Left cardiac atrium (tissue), 4 donors: ENCODE results near the gene COMT. TPM values are rescaled to one million over a fixed set of nuclear protein-coding genes. Genes with fewer than 3 reads are reported as not detected.
A peak's percentile ranks its signal among the peaks of the same experiment; 100 is the strongest.
"Not testable (repeated sequence)": the region's sequence is repeated elsewhere in the genome, so short reads cannot be mapped to it uniquely, and the experiment has no call there.

Experiments
- ATAC-seq, 2 donors: fragments of 200-7000 bp; cut with Tn5 transposase; one replicate each; pipeline ENCODE4 v1.9.1; 2020; ENCODE audit warnings: mild to moderate bottlenecking in 2 of 2, moderate library complexity in 2 of 2
- DNase-seq: peaks from one replicate; pipeline ENCODE4 v3.0.0-alpha.2; 2020
- intact Hi-C, 2 donors: fragments of 100-400 bp; cut with DNase I; formaldehyde crosslinking; loops; one replicate each; pipeline versions ENCODE4 v1.14.1 to v1.15.1; 2022 to 2023
- total RNA-seq, 2 donors: library from RNA; stranded (reverse); fragmentation: NEBNext Ultra II Directional; extraction: Animal tissue kit (Norgen Biotek cat#: 25700); gene quantifications; one replicate each; pipeline ENCODE4 v1.2.1, GENCODE V29; 2021
- donor health status: DM: no; HTN: yes; CAD: no.
- donor health status: DM: no; HTN: yes; CAD: no; lungs with severe emphysema.
- donor health status: DM: yes; HTN: yes; CAD: no.
- donor health status: Dilated cardiomyopathy.

Gene COMT
- total RNA-seq, 2 donors from 2014 or later: 101 to 103 TPM

DNA sequence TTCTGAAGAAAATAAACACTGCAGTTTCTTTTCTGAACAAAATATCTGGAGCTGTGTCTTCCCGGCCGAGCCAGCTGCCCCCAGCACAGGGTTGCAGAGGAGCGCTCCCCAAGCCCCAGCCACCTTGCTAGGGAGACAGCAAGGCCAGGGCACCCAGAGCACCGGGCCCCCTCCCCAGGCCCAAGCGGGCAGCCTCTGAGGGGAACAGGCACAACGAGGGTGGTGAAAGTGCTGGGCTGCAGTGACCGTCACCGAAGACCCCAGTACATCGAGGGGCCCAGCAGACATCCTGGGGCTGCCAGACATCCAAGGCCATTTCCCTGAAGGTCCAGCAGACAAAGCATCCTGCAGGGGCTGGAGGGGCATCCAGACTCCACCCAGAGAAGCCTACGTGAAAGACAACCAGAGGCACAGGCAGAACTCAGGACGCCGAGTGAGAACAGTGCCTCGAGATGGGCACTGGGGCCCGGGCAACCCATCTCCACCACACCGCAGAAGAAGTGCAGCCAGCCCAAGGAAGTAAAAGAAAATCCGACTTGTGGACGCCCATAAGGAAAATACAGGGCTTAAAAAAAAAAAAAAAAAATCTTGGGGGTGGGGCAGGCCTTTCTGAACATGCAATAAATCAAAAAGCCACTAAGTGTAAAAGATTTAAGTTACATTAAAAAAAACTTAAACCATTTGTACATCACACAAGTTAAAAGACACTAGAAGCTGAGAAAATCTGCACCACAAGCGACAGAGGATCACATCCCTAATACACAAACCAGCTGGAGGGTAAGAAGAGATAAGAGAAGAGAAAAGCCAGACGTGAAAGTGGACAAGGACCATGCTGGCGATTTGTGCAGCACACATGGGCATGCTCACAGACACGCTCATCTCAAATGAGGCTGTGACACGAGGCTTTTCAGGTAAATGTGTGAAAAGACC, 36.0 kb upstream of the COMT start:
- intact Hi-C loops: no loop called here
- DNase-seq: no peak
- ATAC-seq: no peak

DNA sequence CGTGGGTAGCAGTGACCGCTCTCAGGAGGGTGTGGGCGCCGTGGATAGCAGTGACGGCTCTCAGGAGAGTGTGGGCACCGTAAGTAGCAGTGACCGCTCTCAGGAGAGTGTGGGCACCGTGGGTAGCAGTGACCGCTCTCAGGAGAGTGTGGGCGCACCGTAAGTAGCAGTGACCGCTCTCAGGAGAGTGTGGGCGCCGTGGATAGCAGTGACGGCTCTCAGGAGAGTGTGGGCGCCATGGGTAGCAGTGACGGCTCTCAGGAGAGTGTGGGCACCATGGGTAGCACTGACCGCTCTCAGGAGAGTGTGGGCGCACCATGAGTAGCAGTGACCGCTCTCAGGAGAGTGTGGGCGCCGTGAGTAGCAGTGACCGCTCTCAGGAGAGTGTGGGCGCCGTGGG, 34.7 kb upstream of the COMT start:
- intact Hi-C loops: not testable (repeated sequence)

DNA sequence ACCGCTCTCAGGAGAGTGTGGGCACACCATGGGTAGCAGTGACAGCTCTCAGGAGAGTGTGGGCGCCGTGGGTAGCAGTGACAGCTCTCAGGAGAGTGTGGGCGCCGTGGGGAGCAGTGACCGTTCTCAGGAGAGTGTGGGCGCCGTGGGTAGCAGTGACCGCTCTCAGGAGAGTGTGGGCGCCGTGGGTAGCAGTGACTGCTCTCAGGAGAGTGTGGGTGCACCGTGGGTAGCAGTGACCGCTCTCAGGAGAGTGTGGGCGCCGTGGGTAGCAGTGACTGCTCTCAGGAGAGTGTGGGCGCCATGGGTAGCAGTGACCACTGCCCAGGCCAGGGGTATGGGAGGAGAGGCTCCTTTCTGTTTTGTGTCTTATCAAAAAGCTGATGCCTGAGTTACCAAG, 33.7 kb upstream of the COMT start:
- DNase-seq, intact Hi-C loops, ATAC-seq: not testable (repeated sequence)

More for the DNA sequence above, 34.7 kb upstream of the COMT start:
- not testable (repeated sequence) for ATAC-seq, DNase-seq

DNA sequence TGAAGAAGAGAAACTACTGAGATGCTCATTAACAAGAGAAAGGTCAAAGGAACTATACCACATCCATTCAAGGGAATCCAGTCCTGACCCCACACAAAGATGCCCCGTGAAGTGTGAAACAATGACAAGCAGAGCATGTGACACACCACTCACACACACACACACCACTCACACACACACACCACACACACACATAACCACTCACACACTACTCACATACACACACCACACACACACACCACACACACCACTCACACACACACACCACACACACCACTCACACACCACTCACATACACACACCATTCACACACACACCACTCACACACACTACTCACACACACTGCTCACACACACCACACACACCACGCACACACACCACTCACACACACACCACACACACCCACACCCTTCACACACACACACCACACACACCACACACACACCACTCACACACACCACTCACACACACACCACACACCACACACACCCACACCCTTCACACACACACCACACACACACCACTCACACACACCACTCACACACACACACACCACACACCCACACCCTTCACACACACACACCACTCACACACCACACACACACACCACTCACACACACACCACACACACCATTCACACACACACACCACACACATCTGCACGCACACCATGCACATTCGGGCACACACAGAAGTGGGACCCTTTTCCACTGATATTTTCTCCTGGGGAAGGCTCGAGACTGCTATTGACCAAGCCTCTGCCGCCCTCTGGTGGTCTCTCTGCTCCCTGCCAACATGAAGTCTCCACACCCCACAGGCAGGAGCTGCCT, 32.0 kb upstream of the COMT start:
- DNase-seq (peak; percentile 89), ATAC-seq (peak; percentile 89 to 94)
- intact Hi-C loops: loop anchor here (1.0 to 2.0 kb wide), 2 partner anchors 179 kb away; no protein-coding TSS in a partner anchor

DNA sequence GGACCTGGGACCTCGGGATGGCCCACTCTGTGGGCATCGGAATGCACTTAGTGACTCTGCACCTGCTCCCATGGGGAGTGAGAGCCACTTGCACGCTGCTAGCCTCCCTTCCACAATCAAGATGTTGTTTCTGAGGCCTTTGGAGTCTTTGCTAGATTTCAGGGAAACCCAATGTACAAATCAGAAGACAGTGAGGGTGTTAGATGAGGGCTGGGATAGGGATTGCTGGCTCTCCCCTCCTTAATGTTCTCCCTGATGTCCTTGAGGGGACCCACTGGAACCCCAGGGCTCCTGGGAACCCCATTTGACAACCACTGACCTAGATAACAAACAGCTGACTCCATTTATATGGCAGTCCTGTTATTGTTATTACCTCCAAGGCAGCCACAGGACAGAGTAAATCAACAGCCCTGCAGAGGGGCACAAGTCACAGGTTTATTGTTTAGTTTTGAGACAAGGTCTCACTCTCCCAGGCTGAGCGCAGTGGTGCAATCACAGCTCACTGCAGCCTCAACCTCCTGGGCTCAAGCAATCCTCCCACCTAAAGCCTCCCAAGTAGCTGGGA, 31.3 kb upstream of the COMT start:
- intact Hi-C loops: loop anchor here (1.0 to 2.0 kb wide), 2 partner anchors 179 to 180 kb away; no protein-coding TSS in a partner anchor
- ATAC-seq (no peak), DNase-seq (no peak)

DNA sequence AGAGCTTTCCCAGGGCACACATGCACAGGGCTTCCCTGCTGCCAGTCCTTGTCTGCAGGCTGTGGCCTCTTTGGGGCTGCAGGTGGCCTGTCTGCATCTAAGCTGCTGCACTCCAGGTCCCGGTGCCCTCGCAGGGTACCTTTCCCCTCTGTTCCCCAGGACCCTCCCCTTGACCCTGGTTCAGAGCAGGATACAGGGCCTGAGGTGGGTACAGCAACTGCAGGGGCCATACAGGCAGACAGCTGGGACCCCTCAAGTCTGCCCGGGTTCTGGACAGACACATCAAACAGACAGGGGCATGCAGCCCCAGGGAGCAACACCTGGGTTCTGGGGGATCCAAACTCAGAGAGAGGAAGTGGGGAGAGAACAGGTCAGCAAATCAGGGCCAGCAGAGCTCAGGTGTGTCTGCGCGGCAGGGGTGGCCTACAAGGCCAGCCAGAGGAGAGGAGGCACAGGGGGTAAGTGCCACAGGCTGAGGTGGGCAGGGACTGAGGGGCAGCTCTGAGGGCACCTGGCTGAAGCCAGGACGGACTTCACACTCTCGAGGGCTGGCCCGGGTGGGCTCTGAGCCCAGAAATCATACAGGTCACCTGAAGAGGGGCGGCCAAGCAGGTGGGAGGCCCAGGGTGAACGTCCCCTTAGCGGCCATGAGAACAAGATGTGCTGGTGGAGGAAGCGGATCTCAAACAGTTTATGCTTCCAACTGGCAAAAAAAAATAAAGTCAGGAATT, 29.9 kb upstream of the COMT start:
- no peak for DNase-seq
- ATAC-seq: no peak
- intact Hi-C loops: loop anchor here in 1 of 2 donors (2.0 kb wide), 1 partner anchor 181 kb away; no protein-coding TSS in a partner anchor

DNA sequence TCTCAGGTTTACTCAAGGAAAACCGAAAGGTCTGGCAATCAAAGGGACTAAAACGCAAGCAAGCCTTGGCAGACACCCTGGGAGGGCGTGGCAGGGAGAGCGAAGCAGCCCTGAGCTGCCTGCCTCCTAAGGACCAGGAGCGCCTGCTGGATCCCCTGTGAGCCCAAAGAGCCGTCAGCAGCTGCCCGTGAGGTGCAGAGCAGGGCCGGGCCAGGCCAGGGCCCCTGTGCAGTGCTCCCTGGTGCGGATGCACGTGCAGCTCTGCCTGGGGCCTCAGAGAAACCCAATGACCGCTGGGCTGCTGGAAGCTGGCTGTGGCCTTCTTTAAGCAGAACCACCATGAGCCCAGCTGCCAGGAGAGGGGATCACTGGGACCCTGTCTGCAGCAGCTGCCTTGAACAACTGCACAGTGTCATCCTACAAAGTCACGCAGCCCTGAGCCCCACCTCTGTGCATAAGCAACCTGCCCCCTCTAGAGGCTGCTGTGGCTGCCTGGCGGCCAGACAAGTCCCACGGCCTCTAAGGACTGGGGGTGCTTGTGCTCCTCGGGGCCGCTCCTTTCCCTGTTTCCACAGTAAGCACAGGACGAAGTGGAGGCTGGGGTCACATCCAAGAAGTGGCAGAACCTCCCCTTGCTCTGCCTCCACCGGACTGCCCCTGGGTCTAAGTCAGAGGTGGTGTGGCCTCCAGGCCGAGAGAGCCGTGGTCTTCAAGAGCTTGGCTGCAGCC, 29.1 kb upstream of the COMT start:
- no peak for ATAC-seq
- intact Hi-C loops: no loop called here
- DNase-seq: no peak

DNA sequence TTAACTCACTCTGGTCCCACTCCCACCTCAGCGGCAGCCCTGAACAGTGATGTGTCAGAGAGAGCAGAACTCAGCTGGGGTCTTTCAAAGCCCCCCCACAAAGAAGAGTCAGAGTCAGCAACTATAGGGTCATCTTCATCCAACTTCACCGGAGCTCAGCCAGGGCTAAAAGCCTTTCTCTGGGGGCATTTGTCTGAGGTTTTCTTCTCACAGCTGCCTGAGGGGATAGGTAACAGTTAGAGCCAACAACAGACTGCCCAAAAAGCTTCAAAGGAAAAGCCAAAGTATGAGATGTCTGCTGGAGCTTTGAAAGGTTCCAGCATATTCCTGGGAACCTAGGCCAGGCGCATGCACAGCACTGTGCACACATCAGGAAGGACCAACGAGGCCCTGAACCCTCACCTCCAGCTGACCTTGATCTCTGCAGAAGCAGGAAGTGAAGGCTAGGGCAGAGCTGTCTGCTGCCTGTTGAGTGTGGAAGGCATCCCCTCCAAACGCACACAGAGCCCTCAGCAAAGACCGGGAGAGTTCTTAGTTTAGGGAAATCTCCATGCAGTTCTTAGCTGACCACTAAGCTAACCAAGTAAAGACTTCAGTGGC, 28.1 kb upstream of the COMT start:
- intact Hi-C loops: no loop called here
- DNase-seq: no peak

DNA sequence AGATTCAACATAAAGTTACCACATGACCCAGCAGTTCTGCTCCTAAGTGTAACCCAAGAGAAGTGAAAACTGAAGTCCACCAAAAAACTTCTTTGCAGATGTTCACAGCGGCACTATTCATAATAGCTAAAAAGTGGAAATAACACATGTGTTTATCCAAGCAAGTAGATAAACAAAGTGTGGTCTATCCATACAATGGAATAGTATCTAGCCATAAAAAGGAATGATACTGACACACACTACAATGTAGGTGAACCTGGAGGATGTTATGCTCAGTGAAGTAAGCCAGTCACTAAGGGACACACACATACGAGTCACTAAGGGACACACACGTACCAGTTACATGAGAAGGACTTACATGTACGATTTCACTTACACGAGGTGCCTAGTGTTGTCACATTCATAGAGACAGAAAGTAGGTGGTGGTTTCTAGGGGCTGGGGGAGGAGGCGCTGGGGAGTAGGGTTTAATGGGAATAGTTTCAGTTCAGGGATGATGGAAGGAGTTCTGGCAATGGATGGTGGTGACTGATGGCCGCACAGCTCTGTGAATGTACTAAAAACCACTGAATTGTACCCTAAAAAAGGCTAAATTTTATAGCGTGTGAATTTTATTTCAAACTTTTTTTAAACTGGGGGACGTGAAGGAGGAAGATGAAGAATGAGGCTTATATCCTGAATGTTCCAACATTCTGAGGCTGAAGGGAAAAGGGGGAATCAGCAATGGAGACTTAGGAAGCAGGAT, 27.2 kb upstream of the COMT start:
- DNase-seq: no peak
- intact Hi-C loops: no loop called here
- ATAC-seq: no peak

More for the DNA sequence above, 28.1 kb upstream of the COMT start:
- no peak for ATAC-seq

DNA sequence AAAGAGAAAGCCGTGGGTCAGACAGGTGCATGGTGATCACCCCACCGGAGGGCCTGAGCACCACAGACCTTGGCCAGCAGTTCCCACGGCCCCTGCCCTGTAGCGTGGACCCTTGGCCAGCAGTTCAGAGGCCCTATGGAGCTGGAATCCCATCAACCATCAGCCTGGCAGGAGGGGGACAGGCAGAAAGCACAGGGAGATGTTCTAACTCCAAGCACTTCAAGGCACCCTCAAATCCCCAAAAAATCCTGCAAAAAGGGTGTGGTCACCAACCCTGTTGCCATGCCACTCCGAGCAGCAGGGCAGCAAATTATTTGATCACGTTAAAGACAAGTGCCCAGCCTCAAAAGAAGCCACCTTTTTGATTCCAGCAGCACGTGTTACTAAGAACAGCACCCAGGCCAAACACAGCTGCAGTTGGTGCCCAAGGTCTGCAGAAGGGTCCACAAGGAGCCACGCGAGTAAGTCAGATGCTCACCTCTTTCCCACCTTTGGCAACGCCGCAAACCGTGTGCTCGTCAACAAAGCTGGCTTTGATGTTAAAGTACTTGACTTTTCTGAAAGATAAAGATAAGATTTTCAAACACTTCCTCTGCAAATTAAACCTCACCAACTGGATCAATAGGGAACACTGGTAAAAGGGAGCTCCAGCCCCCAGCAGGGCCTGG, 26.2 kb upstream of the COMT start:
- intact Hi-C loops: no loop called here
- ATAC-seq: no peak

DNA sequence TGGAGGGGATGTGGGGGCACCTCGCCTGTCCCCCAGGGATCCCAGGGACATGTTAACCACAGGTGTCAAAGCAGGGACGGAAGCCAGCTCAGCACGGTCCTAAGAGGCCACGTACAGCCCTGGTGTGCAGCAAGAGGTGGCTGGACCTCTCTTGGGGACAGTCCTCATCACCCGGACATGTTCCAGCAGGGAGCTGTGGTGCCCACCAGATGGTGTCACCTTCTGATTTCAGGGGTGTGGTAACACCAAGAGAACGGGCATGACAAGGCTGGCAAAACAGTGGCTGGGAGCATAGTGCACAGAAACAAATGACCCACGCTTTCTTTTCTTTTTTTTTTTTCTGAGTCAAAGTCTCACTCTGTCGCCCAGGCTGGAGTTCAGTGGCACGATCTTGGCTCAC, 25.6 kb upstream of the COMT start:
- ATAC-seq: no peak
- DNase-seq: no peak

More for the DNA sequence above, 26.2 kb upstream of the COMT start:
- DNase-seq: no peak

DNA sequence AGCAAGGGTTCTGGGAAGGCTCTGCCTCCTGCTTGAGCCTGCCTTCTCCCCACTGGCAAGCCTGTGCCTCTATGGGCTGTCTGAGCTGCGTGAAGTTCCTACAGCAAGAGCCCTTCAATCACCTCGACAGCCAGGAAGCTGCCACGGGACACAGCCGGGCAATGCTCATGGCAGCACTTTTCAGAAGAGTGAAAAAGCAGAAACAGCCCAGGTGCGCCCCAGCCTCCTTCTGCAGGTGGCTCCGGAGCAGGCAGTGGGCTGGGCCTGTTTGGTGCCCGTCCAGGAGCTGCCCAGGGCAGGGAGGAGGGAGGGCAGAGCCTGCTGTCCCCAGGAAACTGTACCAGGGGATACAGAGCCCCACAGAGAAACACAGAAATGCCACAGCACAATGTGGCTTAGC, 24.6 kb upstream of the COMT start:
- DNase-seq (no peak), ATAC-seq (no peak)
- intact Hi-C loops: no loop called here

More for the DNA sequence above, 25.6 kb upstream of the COMT start:
- intact Hi-C loops: no loop called here

DNA sequence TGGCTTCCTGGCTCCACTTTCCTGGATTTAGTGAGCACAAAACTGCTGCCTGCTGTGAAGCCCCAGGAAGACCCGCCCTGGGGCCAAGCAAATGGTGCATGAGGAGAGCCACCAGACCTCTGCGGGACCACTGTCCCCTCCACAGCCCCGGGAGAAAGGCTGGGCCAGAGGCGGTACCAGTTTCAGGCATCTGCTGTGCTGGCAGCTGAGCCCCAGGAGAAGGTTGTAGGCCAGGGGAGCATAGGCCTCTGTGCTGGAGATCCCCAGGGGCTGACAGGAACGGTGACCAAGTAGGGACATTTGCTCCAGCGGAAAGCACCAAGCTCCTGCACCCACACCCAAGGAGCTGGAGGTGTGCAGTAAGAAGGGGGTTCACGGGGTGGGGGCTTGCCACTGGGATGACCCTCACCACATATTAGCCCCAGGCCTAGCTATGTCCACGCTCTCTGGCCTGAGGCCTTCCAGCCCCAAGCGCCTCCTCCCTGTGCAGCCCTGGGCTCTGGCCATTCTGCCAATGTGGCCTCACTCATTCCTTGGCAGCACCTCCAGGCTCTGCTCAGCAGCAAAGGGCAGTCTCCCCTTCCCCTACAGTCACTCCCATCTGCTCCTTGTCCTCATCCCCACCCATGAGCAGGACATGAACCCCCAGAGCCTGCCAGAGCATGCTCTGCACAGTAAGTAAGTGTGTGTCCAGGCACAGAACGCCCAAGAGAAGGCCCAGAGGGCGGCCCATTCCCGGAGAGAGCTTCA, 24.0 kb upstream of the COMT start:
- DNase-seq: no peak
- peak in 1 of 2 donors; percentile 67 for ATAC-seq
- intact Hi-C loops: no loop called here

DNA sequence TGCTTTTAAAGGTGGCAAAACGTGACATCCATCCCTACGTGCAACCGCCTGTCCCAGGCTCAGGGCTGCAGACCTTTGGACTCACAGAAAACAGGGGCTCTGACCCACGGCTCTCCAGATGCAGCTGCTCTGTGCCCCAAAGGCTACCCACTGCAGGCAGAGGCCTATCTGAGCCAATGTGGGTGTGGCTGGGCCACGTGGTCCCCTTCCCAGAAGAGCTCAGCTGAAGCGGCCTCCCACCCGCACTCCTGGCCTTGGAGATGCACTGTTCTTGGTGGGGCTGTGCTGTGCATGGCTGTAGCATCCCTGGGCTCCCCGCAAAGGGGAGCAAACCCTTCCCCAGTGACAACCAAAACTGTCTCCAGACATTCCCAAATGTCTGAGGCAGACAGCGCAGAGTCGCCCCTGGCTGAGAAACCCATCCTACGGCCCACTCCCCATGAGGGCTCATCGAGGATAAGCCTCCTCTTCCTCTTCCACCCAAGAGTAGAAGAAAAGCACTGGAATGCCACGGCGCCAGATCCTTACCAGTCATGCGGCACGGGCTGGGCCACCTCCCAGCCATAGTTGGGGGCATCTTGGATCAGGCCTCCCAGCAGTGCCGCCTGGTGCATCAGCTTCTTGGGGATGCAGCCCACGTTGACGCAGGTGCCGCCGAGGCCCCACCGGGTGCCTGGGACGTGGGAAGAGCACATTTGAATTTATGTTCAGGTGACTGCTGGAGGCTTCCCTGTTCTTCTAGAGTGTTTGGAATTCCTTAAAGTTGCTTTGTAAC, 23.1 kb upstream of the COMT start:
- intact Hi-C loops: no loop called here
- DNase-seq (no peak), ATAC-seq (no peak)

DNA sequence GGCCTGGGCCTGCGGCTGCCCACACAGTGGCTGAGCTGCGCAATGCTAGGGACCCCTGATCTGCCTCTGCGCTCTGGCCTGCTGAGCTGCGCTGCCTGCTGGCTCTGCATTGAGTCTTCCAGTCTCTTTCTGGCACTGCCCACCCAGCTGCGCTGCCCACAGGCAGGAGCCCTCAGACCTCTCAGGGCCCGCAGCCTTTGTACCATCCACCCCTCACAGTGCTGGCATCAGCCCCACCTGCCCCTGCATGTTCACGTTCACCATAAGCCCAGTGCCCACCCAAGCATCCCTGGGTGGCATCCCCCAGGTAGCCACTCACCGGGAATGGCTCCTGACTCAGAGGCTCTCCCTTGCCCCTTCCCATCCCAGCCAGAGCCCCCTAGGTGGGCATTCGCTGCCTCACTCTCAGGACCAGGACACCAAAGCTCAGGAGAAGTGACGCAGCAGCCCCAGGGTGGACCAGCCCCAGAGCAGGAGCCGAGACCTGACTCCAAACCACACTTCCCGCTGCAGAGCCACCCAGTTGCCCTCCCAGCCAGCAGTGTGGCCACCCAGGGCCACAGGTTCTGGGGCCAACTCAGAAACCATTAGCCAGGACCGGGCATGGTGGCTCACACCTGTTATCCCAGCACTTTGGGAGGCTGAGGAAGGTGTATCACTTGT, 21.7 kb upstream of the COMT start:
- intact Hi-C loops: no loop called here
- no peak for ATAC-seq
- no peak for DNase-seq
